ENCODE measurements around the gene BCLAF3. TPM values are rescaled to one million over a fixed set of nuclear protein-coding genes. Genes with fewer than 3 reads are reported as not detected.
A peak's percentile ranks its signal among the peaks of the same experiment; 100 is the strongest.

Gene BCLAF3
- total and polyA plus RNA-seq, 9 of the 15 experiments (the other 6 are each of a cell fraction or from before 2014, with no cell fraction given) = 0.73 to 4.6 (median 2.5) TPM

- CTCF ChIA-PET (ENCODE audit: low intra/inter-chr PET ratio) = no interaction called here
- FAIRE-seq = no peak
- H3K9ac ChIP-seq (ENCODE audit: insufficient read depth in 1 of 2, low read depth in 2 of 2, low read length in 2 of 2) = no peak overlapping the region
- H3K79me2 ChIP-seq (ENCODE audit: control insufficient read depth, insufficient read depth, low read length) = no peaks in the 10 kb centered on the region
- H3K4me2 ChIP-seq (ENCODE audit: insufficient read depth, low read length) = no peak overlapping the region
- no peaks in the 10 kb centered on the region for H3K9me3 ChIP-seq (replicated peaks; ENCODE audit: control insufficient read depth, insufficient read depth, low read depth, low read length)
- H3K9me1 ChIP-seq (ENCODE audit: control insufficient read depth, insufficient read depth, low read length) = no peaks in the 10 kb centered on the region
- no peaks in the 10 kb centered on the region for H3K4me1 ChIP-seq (replicated peaks in 1 of 2; ENCODE audit: control insufficient read depth in 2 of 2, insufficient read depth in 2 of 2, low read length in 2 of 2)
- no peak for DNase-seq (ENCODE audit: extremely low read depth in 1 of 4, low spot score in 3 of 4)
- no peaks in the 10 kb centered on the region for H4K20me1 ChIP-seq (replicated peaks; ENCODE audit: control insufficient read depth, insufficient read depth, low read length)
- no peak for ATAC-seq
- intact Hi-C loops (cut with micrococcal nuclease) = no loop called here
- WGBS (ENCODE audit: insufficient coverage, low coverage, missing lambda C conversion rate) = 2% methylated on average over 6 of the region's 9 CpGs
- no peak overlapping the region for H3K27ac ChIP-seq (ENCODE audit: extremely low read depth, low read depth, low read length)
- POLR2A ChIA-PET = no interaction called here
- H3K4me3 ChIP-seq = no peak overlapping the region
- in situ Hi-C loops (cut with MboI) = no loop called here
- no peak overlapping the region for H2AFZ ChIP-seq (ENCODE audit: low read depth, low read length)
- H3K36me3 ChIP-seq (ENCODE audit: control insufficient read depth, insufficient read depth, low read length) = no peaks in the 10 kb centered on the region
- BruUV-seq (replicated peaks) = no TSS peak
- TF ChIP-seq BHLHE40 (IDR thresholded peaks at IDR 0.05; ENCODE audit: low read length) (no peak), ETV6 (IDR thresholded peaks at IDR 0.05; ENCODE audit: borderline replicate concordance in 1 of 2, low read depth in 2 of 2, low read length in 1 of 2) (0 out of 4 replicates have a peak, but pooled peaks of 1 of the 2 experiments have one; percentile 22), ETV6 (CRISPR knock-in tag; IDR thresholded peaks at IDR 0.05; ENCODE audit: borderline replicate concordance) (no peak), ZNF224 (CRISPR knock-in tag; IDR thresholded peaks at IDR 0.05) (no peak)
- H3K27me3 ChIP-seq (ENCODE audit: control insufficient read depth in 2 of 2, insufficient read depth in 2 of 2, low read length in 2 of 2) = peaks cover 0 to 5% of the 10 kb centered on the region in 2 experiments; a peak in 2 of 5 replicates
Measured at GRCh38 chrX:20015945-20016615, 25.2 kb upstream of the BCLAF3 start.

GRCh38 chrX:20015422-20015821 lies 24.6 kb upstream of the BCLAF3 start:
- 0% methylated on average over 1 of the region's 1 CpG for WGBS (ENCODE audit: insufficient coverage, low coverage, missing lambda C conversion rate)
- FAIRE-seq (no peak), DNase-seq (ENCODE audit: extremely low read depth in 1 of 4, low spot score in 3 of 4) (no peak), ATAC-seq (no peak)
- Histone ChIP-seq H3K4me3 (no peak overlapping the region), H2AFZ (ENCODE audit: low read depth, low read length) (no peak overlapping the region), H3K36me3 (ENCODE audit: control insufficient read depth, insufficient read depth, low read length) (no peaks in the 10 kb centered on the region), H3K9me3 (replicated peaks; ENCODE audit: control insufficient read depth, insufficient read depth, low read depth, low read length) (no peaks in the 10 kb centered on the region), H3K4me2 (ENCODE audit: insufficient read depth, low read length) (no peak overlapping the region), H3K27ac (ENCODE audit: extremely low read depth, low read depth, low read length) (no peak overlapping the region), H3K79me2 (ENCODE audit: control insufficient read depth, insufficient read depth, low read length) (no peaks in the 10 kb centered on the region), H3K9me1 (ENCODE audit: control insufficient read depth, insufficient read depth, low read length) (no peaks in the 10 kb centered on the region), H3K27me3 (ENCODE audit: control insufficient read depth in 2 of 2, insufficient read depth in 2 of 2, low read length in 2 of 2) (peaks cover 0 to 2% of the 10 kb centered on the region in 2 experiments; a peak in 2 of 5 replicates), H3K4me1 (replicated peaks in 1 of 2; ENCODE audit: control insufficient read depth in 2 of 2, insufficient read depth in 2 of 2, low read length in 2 of 2) (no peaks in the 10 kb centered on the region), H4K20me1 (replicated peaks; ENCODE audit: control insufficient read depth, insufficient read depth, low read length) (no peaks in the 10 kb centered on the region), H3K9ac (ENCODE audit: insufficient read depth in 1 of 2, low read depth in 2 of 2, low read length in 2 of 2) (no peak overlapping the region)
- BruUV-seq (replicated peaks) = no TSS peak
- TF ChIP-seq HLTF (IDR thresholded peaks at IDR 0.05) (no peak), HNRNPH1 (optimal IDR thresholded peaks at IDR 0.05; ENCODE audit: low read depth, low read length) (no peak), PML (IDR thresholded peaks at IDR 0.05; ENCODE audit: low read length) (no peak), CBFA2T2 (conservative IDR thresholded peaks at IDR 0.05) (no peak), PHTF2 (CRISPR knock-in tag; IDR thresholded peaks at IDR 0.05) (no peak), TCF7L2 (IDR thresholded peaks at IDR 0.05; ENCODE audit: low read depth, low read length) (no peak), THRAP3 (IDR thresholded peaks at IDR 0.05; ENCODE audit: borderline replicate concordance) (no peak), PHB2 (IDR thresholded peaks at IDR 0.05; ENCODE audit: low read depth) (no peak), GATAD2B (IDR thresholded peaks at IDR 0.05; ENCODE audit: borderline replicate concordance) (no peak), CBFB (CRISPR knock-in tag; IDR thresholded peaks at IDR 0.05) (no peak), COPS2 (conservative IDR thresholded peaks at IDR 0.05) (no peak), CCNT2 (IDR thresholded peaks at IDR 0.05; ENCODE audit: borderline replicate concordance, extremely low read depth, insufficient read length, low read depth, low read length) (no peak), NRF1 (conservative IDR thresholded peaks at IDR 0.05 in 1 of 2, IDR thresholded peaks at IDR 0.05 in 1 of 2) (no peak), ZBED1 (IDR thresholded peaks at IDR 0.05) (no peak), RFX5 (IDR thresholded peaks at IDR 0.05; ENCODE audit: low read depth, low read length) (no peak)
- intact Hi-C loops (cut with micrococcal nuclease) = no loop called here
- POLR2A ChIA-PET = no interaction called here
- CTCF ChIA-PET (ENCODE audit: low intra/inter-chr PET ratio) = no interaction called here
- in situ Hi-C loops (cut with MboI) = no loop called here

All from K562 (cell line).